Iris pigment epithelial cell (primary cell): Measurements from ENCODE around the gene RTBDN.
"Not testable (repeated sequence)": the region's sequence is repeated elsewhere in the genome, so short reads cannot be mapped to it uniquely, and the experiment has no call there.

Source experiments
- DNase-seq: peaks from one replicate; pipeline ENCODE4 v3.0.0-alpha.2; 2011; ENCODE audit warnings: low read depth

The RTBDN gene

GRCh38 chr19:12856653-12857052 is 22.3 kb upstream of the RTBDN start:
- no peak for DNase-seq

GRCh38 chr19:12847159-12848139 is 13.1 kb upstream of the RTBDN start:
- DNase-seq, result peak; percentile 71

GRCh38 chr19:12846613-12847012 is 12.2 kb upstream of the RTBDN start:
- DNase-seq, result not testable (repeated sequence)

- no peak for DNase-seq
Observed at GRCh38 chr19:12843999-12844732, 9.8 kb upstream of the RTBDN start.

GRCh38 chr19:12843328-12843727 is 8.9 kb upstream of the RTBDN start:
- DNase-seq, result no peak

GRCh38 chr19:12842511-12842910 is 8.1 kb upstream of the RTBDN start:
- no peak for DNase-seq

- no peak for DNase-seq
Observed at GRCh38 chr19:12841094-12841493, 6.7 kb upstream of the RTBDN start.

GRCh38 chr19:12840091-12841079 is 6.0 kb upstream of the RTBDN start:
- DNase-seq, result peak; percentile 78

GRCh38 chr19:12838886-12839756 is 4.7 kb upstream of the RTBDN start:
- no peak for DNase-seq

- no peak for DNase-seq
Observed at GRCh38 chr19:12838182-12838885, 4.0 kb upstream of the RTBDN start, which contains the start of gene MAST1. MAST1 (plus strand) TSS chr19:12838515; CDS start chr19:12838573, 58 bp downstream.

GRCh38 chr19:12837225-12837624 is 2.8 kb upstream of the RTBDN start:
- no peak for DNase-seq

- DNase-seq, result no peak
Observed at GRCh38 chr19:12836529-12836863, 2.1 kb upstream of the RTBDN start.

GRCh38 chr19:12834976-12835757 is 788 bp upstream of the RTBDN start:
- DNase-seq, result no peak

GRCh38 chr19:12833738-12834565 is 427 bp downstream of the RTBDN start:
- DNase-seq, result no peak

GRCh38 chr19:12833418-12833737 is 1.0 kb downstream of the RTBDN start:
- DNase-seq, result no peak

GRCh38 chr19:12828494-12828893 is 5.9 kb downstream of the RTBDN start:
- DNase-seq, result no peak

- DNase-seq, result no peak
Observed at GRCh38 chr19:12825254-12826131, 8.9 kb downstream of the RTBDN start.

- DNase-seq, result no peak
Observed at GRCh38 chr19:12821761-12822160, 12.6 kb downstream of the RTBDN start.
